GM12891 (cell line): ENCODE data around the gene ADCY3.

ENCODE experiments used
- DNase-seq: peaks from one replicate; pipeline ENCODE4 v3.0.0; 2011; ENCODE audit warnings: low spot score; ENCODE audit not compliant: insufficient read length
- FAIRE-seq: peaks from 2 replicates; lab custom pipeline; 2011; peaks lifted over from hg19 to GRCh38; lab: Jason Lieb, UNC
- PAX5 ChIP-seq: IDR thresholded peaks from 2 replicates; pipeline ENCODE4 v1.6.1; 2011; ENCODE audit warnings: low read length, moderate library complexity, mild to moderate bottlenecking; ENCODE audit not compliant: insufficient read depth, severe bottlenecking
- POLR2A ChIP-seq: IDR thresholded peaks from 2 replicates; pipeline ENCODE4 v1.6.1; 2011; ENCODE audit warnings: low read depth, low read length, control low read depth
- POLR2AphosphoS5 ChIP-seq: IDR thresholded peaks from 2 replicates; pipeline ENCODE4 v1.6.1; 2011; ENCODE audit warnings: low read depth, low read length, control low read depth
- POU2F2 ChIP-seq: IDR thresholded peaks from 2 replicates; pipeline ENCODE4 v1.6.1; 2011; ENCODE audit warnings: low read depth, mild to moderate bottlenecking, control low read depth, low read length, moderate library complexity
- SPI1 ChIP-seq: IDR thresholded peaks from 2 replicates; pipeline ENCODE4 v1.6.1; 2011; ENCODE audit warnings: low read depth, low read length, control low read depth
- TAF1 ChIP-seq: IDR thresholded peaks from 2 replicates; pipeline ENCODE4 v1.6.1; 2011; ENCODE audit warnings: low read depth, low read length, control low read depth

Gene ADCY3

GRCh38 chr2:24871852-24872333, 48.1 kb downstream of the ADCY3 start:
- FAIRE-seq = no peak
- no peak for DNase-seq

GRCh38 chr2:24870891-24871705, 48.9 kb downstream of the ADCY3 start:
- no peak for TF ChIP-seq TAF1
- TF ChIP-seq SPI1 = no peak
- no peak for TF ChIP-seq POLR2A
- TF ChIP-seq POLR2AphosphoS5 = no peak
- TF ChIP-seq POU2F2 = no peak
- no peak for TF ChIP-seq PAX5
- DNase-seq (no peak), FAIRE-seq (no peak)

More at GRCh38 chr2:24871852-24872333, 48.1 kb downstream of the ADCY3 start:
- TF ChIP-seq SPI1 = no peak
- no peak for TF ChIP-seq PAX5
- no peak for TF ChIP-seq POLR2A
- TF ChIP-seq POU2F2 = no peak
- no peak for TF ChIP-seq POLR2AphosphoS5
- TF ChIP-seq TAF1 = no peak

GRCh38 chr2:24870440-24870839, 49.6 kb downstream of the ADCY3 start:
- DNase-seq (no peak), FAIRE-seq (no peak)
- TF ChIP-seq POLR2A (no peak), PAX5 (no peak), POU2F2 (no peak), TAF1 (no peak)

GRCh38 chr2:24866946-24867345, 53.1 kb downstream of the ADCY3 start:
- no peak for TF ChIP-seq POLR2AphosphoS5
- no peak for TF ChIP-seq PAX5
- no peak for TF ChIP-seq POU2F2
- no peak for TF ChIP-seq TAF1
- no peak for TF ChIP-seq POLR2A
- TF ChIP-seq SPI1 = no peak
- no peak for FAIRE-seq
- DNase-seq = no peak

- DNase-seq = no peak
- no peak for FAIRE-seq
- TF ChIP-seq TAF1 = no peak
- TF ChIP-seq POLR2AphosphoS5 = no peak
- TF ChIP-seq SPI1 = no peak
- TF ChIP-seq POLR2A = no peak
- TF ChIP-seq POU2F2 = no peak
- TF ChIP-seq PAX5 = no peak
Observed at GRCh38 chr2:24863641-24864040, 56.4 kb downstream of the ADCY3 start.

GRCh38 chr2:24861500-24861899, 58.5 kb downstream of the ADCY3 start:
- DNase-seq (no peak), FAIRE-seq (no peak)
- TF ChIP-seq POLR2A (no peak), TAF1 (no peak), POLR2AphosphoS5 (no peak), PAX5 (no peak), SPI1 (no peak), POU2F2 (no peak)

- no peak for DNase-seq
Observed at GRCh38 chr2:24860631-24861030, 59.4 kb downstream of the ADCY3 start.

GRCh38 chr2:24859968-24860600, 60.0 kb downstream of the ADCY3 start:
- no peak for DNase-seq
- TF ChIP-seq POLR2A (no peak), POU2F2 (no peak), TAF1 (no peak), PAX5 (no peak), SPI1 (no peak), POLR2AphosphoS5 (no peak)
- no peak for FAIRE-seq

More at GRCh38 chr2:24860631-24861030, 59.4 kb downstream of the ADCY3 start:
- no peak for TF ChIP-seq POLR2AphosphoS5
- TF ChIP-seq POU2F2 = no peak
- TF ChIP-seq TAF1 = no peak
- TF ChIP-seq SPI1 = no peak
- no peak for TF ChIP-seq PAX5
- no peak for TF ChIP-seq POLR2A
- FAIRE-seq = no peak

- no peak for TF ChIP-seq POLR2AphosphoS5
- TF ChIP-seq PAX5 = no peak
- no peak for TF ChIP-seq SPI1
- TF ChIP-seq POLR2A = no peak
- TF ChIP-seq TAF1 = no peak
- TF ChIP-seq POU2F2 = no peak
- FAIRE-seq (no peak), DNase-seq (no peak)
Observed at GRCh38 chr2:24858996-24859395, 61.0 kb downstream of the ADCY3 start.

GRCh38 chr2:24857746-24858145, 62.3 kb downstream of the ADCY3 start:
- DNase-seq (no peak), FAIRE-seq (no peak)
- TF ChIP-seq SPI1 = no peak
- no peak for TF ChIP-seq POLR2A
- no peak for TF ChIP-seq POU2F2
- no peak for TF ChIP-seq PAX5
